Neural progenitor cell (in vitro differentiated cells): ENCODE measurements around the gene PIK3C3. TPM values are rescaled to one million over a fixed set of nuclear protein-coding genes. Genes with fewer than 3 reads are reported as not detected.

Source experiments
- DNase-seq: peaks from one replicate; pipeline ENCODE4 v3.0.0-alpha.2; 2016; ENCODE audit warnings: low spot score
- H2AFZ ChIP-seq: fragments of 200-600 bp; sonication (generic); replicated peaks from 2 replicates; pipeline ENCODE4 v1.6.1; 2016; ENCODE audit warnings: antibody characterized with exemption
- H3F3A ChIP-seq: fragments of 200-600 bp; sonication (generic); 2 replicates; pipeline ENCODE4 v1.6.1; 2016; ENCODE audit warnings: antibody characterized with exemption, low read depth
- H3K27ac ChIP-seq: fragments of 200-600 bp; sonication (generic); 2 replicates; pipeline ENCODE4 v1.5.1; 2016; ENCODE audit warnings: mild to moderate bottlenecking
- H3K27me3 ChIP-seq: fragments of 200-600 bp; sonication (generic); 2 replicates; pipeline ENCODE4 v1.6.1; 2016; ENCODE audit warnings: mild to moderate bottlenecking, moderate library complexity
- H3K36me3 ChIP-seq: fragments of 200-600 bp; sonication (generic); 2 replicates; pipeline ENCODE4 v1.5.1; 2016
- H3K4me1 ChIP-seq: fragments of 200-600 bp; sonication (generic); 2 replicates; pipeline ENCODE4 v1.6.1; 2016; ENCODE audit warnings: mixed run types
- H3K4me2 ChIP-seq: fragments of 200-600 bp; sonication (generic); 2 replicates; pipeline ENCODE4 v1.6.1; 2016
- H3K4me3 ChIP-seq: fragments of 200-600 bp; sonication (generic); 2 replicates; pipeline ENCODE4 v1.5.1; 2016
- H3K79me2 ChIP-seq: fragments of 200-600 bp; sonication (generic); 2 replicates; pipeline ENCODE4 v1.6.1; 2016; ENCODE audit warnings: low read depth
- H3K9ac ChIP-seq: fragments of 200-600 bp; sonication (generic); 2 replicates; pipeline ENCODE4 v1.6.1; 2016
- H3K9me3 ChIP-seq: fragments of 200-600 bp; sonication (generic); 2 replicates; pipeline ENCODE4 v1.5.1; 2016; ENCODE audit warnings: low read depth
- H4K20me1 ChIP-seq: fragments of 200-600 bp; sonication (generic); 2 replicates; pipeline ENCODE4 v1.6.1; 2016; ENCODE audit warnings: low read depth
- H3K27ac Mint-ChIP-seq: 3 replicates; pipeline ENCODE4 v1.8.0; 2021; ENCODE audit warnings: mixed read lengths
- H3K27me3 Mint-ChIP-seq: 2 replicates; pipeline ENCODE4 v1.8.0; 2022; ENCODE audit warnings: low read depth, mild to moderate bottlenecking, inconsistent platforms, moderate library complexity, mixed read lengths; ENCODE audit not compliant: insufficient read depth
- H3K36me3 Mint-ChIP-seq: 3 replicates; pipeline ENCODE4 v1.8.0; 2021; ENCODE audit warnings: mixed read lengths
- H3K4me1 Mint-ChIP-seq: 3 replicates; pipeline ENCODE4 v1.8.0; 2021; ENCODE audit warnings: mixed read lengths
- H3K4me3 Mint-ChIP-seq: 3 replicates; pipeline ENCODE4 v1.8.0; 2021; ENCODE audit warnings: mild to moderate bottlenecking, moderate library complexity, mixed read lengths
- H3K9me3 Mint-ChIP-seq: 3 replicates; pipeline ENCODE4 v1.8.0; 2020; ENCODE audit warnings: mixed read lengths
- CTCF ChIP-seq: fragments of 200-600 bp; sonication (generic); IDR thresholded peaks from 2 replicates; pipeline ENCODE4 v1.5.1; 2017; ENCODE audit warnings: antibody characterized with exemption, mild to moderate bottlenecking
- EZH2 ChIP-seq: fragments of 200-600 bp; sonication (generic); IDR thresholded peaks from 2 replicates; pipeline ENCODE4 v1.6.1; 2017; ENCODE audit warnings: antibody characterized with exemption, mild to moderate bottlenecking, moderate library complexity
- EZH2phosphoT487 ChIP-seq: fragments of 200-600 bp; sonication (generic); IDR thresholded peaks from 2 replicates; pipeline ENCODE4 v1.6.1; 2017; ENCODE audit warnings: antibody characterized with exemption
- total RNA-seq: library from RNA; depleted of rRNA; stranded (reverse); fragments of >200 nt; gene quantifications from 2 replicates; pipeline ENCODE4 v1.2.3, GENCODE V29; 2015; ENCODE audit warnings: low replicate concordance

PIK3C3 gene
- total RNA-seq, 1 donor from 2014 or later = 87.0 TPM

DNA sequence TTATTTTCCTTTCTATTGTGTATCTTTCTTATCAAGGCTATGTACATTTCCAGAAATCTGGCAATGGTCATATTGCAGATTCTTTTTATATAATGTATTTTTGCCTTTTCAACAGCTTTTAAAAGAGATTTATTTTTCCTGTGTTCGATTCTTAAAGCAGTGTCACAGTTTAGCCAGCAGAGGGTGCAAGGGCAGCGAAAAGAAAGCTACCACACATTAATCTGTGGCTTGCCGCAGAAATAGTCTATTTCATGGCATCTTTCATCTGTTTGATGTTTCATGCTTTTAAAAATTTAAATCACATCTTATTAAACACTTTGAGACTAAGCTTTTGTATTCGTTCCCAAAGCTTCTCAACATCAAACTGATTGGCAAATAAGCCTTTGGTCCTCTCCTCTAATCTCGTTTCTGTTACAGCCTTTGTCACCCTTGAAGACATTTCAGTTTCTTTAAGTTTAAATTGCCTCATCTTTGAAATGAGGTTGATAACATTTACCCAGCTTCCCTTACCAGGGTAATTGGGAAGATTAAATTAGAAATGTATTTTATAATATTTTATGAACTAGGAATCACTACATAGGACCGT lies 73.3 kb downstream of the PIK3C3 start:
- peak; percentile 29 for DNase-seq
- no peaks in the 10 kb centered on the region for H3K4me1 Mint-ChIP-seq

GRCh38 chr18:42029092-42029491 lies 74.1 kb downstream of the PIK3C3 start:
- Histone ChIP-seq H3K4me2 (no peak overlapping the region), H4K20me1 (no peaks in the 10 kb centered on the region), H3K27me3 (no peaks in the 10 kb centered on the region), H3K79me2 (no peaks in the 10 kb centered on the region), H3K9me3 (no peaks in the 10 kb centered on the region), H3K4me1 (no peaks in the 10 kb centered on the region), H3K4me3 (no peak overlapping the region), H3F3A (no peaks in the 10 kb centered on the region), H3K9ac (no peak overlapping the region), H3K36me3 (no peaks in the 10 kb centered on the region), H3K27ac (no peak overlapping the region), H2AFZ (no peak overlapping the region)
- DNase-seq = no peak
- Mint-ChIP-seq H3K4me3 (no peak overlapping the region), H3K27me3 (no peaks in the 10 kb centered on the region), H3K4me1 (no peaks in the 10 kb centered on the region), H3K36me3 (peaks cover 15% of the 10 kb centered on the region), H3K9me3 (no peaks in the 10 kb centered on the region), H3K27ac (no peak overlapping the region)
- TF ChIP-seq CTCF (no peak), EZH2 (no peak), EZH2phosphoT487 (no peak)

More for the DNA sequence above, 73.3 kb downstream of the PIK3C3 start:
- Histone ChIP-seq H3K36me3 (no peaks in the 10 kb centered on the region), H3K27ac (no peak overlapping the region), H4K20me1 (no peaks in the 10 kb centered on the region), H3K9ac (no peak overlapping the region), H3K9me3 (no peaks in the 10 kb centered on the region), H2AFZ (no peak overlapping the region), H3F3A (no peaks in the 10 kb centered on the region), H3K4me1 (no peaks in the 10 kb centered on the region), H3K27me3 (no peaks in the 10 kb centered on the region), H3K79me2 (no peaks in the 10 kb centered on the region), H3K4me3 (no peak overlapping the region), H3K4me2 (no peak overlapping the region)
- H3K4me3 Mint-ChIP-seq = no peak overlapping the region
- H3K27me3 Mint-ChIP-seq = no peaks in the 10 kb centered on the region
- H3K36me3 Mint-ChIP-seq = peaks cover 11% of the 10 kb centered on the region
- no peaks in the 10 kb centered on the region for H3K9me3 Mint-ChIP-seq
- H3K27ac Mint-ChIP-seq = no peak overlapping the region
- TF ChIP-seq CTCF (peak; percentile 88), EZH2 (no peak)

DNA sequence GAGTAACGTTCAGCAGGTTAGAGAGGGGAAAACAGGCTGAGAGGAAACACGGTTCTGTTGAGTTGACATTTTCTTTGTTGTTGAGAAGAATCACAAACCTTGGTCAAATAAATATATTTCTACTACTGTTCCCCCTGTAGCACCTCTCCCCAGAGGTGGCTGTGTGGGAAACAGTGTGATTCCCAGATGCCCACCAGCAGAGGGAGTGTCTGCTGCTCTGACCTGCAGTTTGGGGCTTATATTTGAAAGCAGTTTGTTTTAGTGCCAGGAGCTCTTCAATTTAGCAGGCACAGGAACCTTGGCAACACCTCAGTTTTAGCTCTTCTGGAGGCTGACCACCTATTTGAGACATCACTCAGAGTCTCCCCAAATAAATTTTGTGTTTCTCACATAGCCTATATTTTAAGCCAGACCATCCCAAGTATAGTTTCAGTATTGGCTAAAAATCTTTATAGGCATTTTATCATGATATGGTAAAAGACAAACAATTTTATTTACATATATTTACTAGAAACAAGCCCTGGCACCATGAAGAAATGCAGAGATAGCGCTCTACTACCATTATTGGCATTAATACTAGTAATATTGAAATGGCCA lies 75.7 kb downstream of the PIK3C3 start:
- H3K27ac Mint-ChIP-seq = no peak overlapping the region

More for the DNA sequence above, 75.7 kb downstream of the PIK3C3 start:
- no peaks in the 10 kb centered on the region for H3K4me1 ChIP-seq
- H4K20me1 ChIP-seq = no peaks in the 10 kb centered on the region
- DNase-seq = peak; percentile 50
- no peak overlapping the region for H3K27ac ChIP-seq
- Mint-ChIP-seq H3K36me3 (peaks cover 17% of the 10 kb centered on the region), H3K4me3 (no peak overlapping the region), H3K4me1 (no peaks in the 10 kb centered on the region), H3K9me3 (no peaks in the 10 kb centered on the region), H3K27me3 (no peaks in the 10 kb centered on the region)
- H3K4me2 ChIP-seq = no peak overlapping the region
- H3K4me3 ChIP-seq = no peak overlapping the region
- no peak overlapping the region for H2AFZ ChIP-seq
- H3K9ac ChIP-seq = no peak overlapping the region
- no peaks in the 10 kb centered on the region for H3K36me3 ChIP-seq
- no peaks in the 10 kb centered on the region for H3K27me3 ChIP-seq
- TF ChIP-seq CTCF (peak; percentile 71), EZH2phosphoT487 (no peak)
- H3F3A ChIP-seq = no peaks in the 10 kb centered on the region
- no peaks in the 10 kb centered on the region for H3K79me2 ChIP-seq
- H3K9me3 ChIP-seq = no peaks in the 10 kb centered on the region
